Progenitor cell of endocrine pancreas (in vitro differentiated cells): Measurements from ENCODE around the gene GPRC5C. TPM values are rescaled to one million over a fixed set of nuclear protein-coding genes. Genes with fewer than 3 reads are reported as not detected.
A peak's percentile ranks its signal among the peaks of the same experiment; 100 is the strongest.

ENCODE experiments used
- DNase-seq: peaks from one replicate; pipeline ENCODE4 v3.0.0; 2021; ENCODE audit warnings: low spot score; ENCODE audit not compliant: unreplicated experiment
- H3K27ac Mint-ChIP-seq: 2 replicates; pipeline ENCODE4 v1.8.0; 2021; ENCODE audit warnings: mild to moderate bottlenecking, moderate library complexity, mixed read lengths
- H3K27me3 Mint-ChIP-seq: 2 replicates; pipeline ENCODE4 v1.8.0; 2021; ENCODE audit warnings: mixed read lengths
- H3K36me3 Mint-ChIP-seq: 2 replicates; pipeline ENCODE4 v1.8.0; 2022; ENCODE audit warnings: mixed read lengths; ENCODE audit not compliant: insufficient read depth
- H3K4me1 Mint-ChIP-seq: 2 replicates; pipeline ENCODE4 v1.8.0; 2021; ENCODE audit warnings: low read depth, mixed read lengths
- H3K4me3 Mint-ChIP-seq: 2 replicates; pipeline ENCODE4 v1.8.0; 2021; ENCODE audit warnings: low read depth, mild to moderate bottlenecking, moderate library complexity, mixed read lengths
- H3K9me3 Mint-ChIP-seq: 2 replicates; pipeline ENCODE4 v1.8.0; 2021; ENCODE audit warnings: low read depth, mixed read lengths
- total RNA-seq: library from RNA; stranded (reverse); gene quantifications from 2 replicates; pipeline ENCODE4 v1.2.1, GENCODE V29; 2021
- TF ChIP-seq, protein P1 (sequence below): fragments of 200-600 bp; sonication (generic); IDR thresholded peaks from one replicate; pipeline ENCODE4 v1.5.0; 2021; ENCODE audit warnings: antibody characterized with exemption, mild to moderate bottlenecking; ENCODE audit not compliant: unreplicated experiment

The GPRC5C gene
- total RNA-seq, 1 donor from 2014 or later: 207 TPM

GRCh38 chr17:74443516-74444296, 11.8 kb downstream of the GPRC5C start:
- Mint-ChIP-seq H3K27me3 (no peaks in the 10 kb centered on the region), H3K9me3 (no peaks in the 10 kb centered on the region), H3K4me3 (no peak overlapping the region), H3K27ac (peak overlapping the region; percentile 93), H3K4me1 (peaks cover 22% of the 10 kb centered on the region), H3K36me3 (peaks cover 30% of the 10 kb centered on the region)
- DNase-seq: no peak
- TF ChIP-seq, protein P1, sequence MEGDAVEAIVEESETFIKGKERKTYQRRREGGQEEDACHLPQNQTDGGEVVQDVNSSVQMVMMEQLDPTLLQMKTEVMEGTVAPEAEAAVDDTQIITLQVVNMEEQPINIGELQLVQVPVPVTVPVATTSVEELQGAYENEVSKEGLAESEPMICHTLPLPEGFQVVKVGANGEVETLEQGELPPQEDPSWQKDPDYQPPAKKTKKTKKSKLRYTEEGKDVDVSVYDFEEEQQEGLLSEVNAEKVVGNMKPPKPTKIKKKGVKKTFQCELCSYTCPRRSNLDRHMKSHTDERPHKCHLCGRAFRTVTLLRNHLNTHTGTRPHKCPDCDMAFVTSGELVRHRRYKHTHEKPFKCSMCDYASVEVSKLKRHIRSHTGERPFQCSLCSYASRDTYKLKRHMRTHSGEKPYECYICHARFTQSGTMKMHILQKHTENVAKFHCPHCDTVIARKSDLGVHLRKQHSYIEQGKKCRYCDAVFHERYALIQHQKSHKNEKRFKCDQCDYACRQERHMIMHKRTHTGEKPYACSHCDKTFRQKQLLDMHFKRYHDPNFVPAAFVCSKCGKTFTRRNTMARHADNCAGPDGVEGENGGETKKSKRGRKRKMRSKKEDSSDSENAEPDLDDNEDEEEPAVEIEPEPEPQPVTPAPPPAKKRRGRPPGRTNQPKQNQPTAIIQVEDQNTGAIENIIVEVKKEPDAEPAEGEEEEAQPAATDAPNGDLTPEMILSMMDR: no peak

DNA sequence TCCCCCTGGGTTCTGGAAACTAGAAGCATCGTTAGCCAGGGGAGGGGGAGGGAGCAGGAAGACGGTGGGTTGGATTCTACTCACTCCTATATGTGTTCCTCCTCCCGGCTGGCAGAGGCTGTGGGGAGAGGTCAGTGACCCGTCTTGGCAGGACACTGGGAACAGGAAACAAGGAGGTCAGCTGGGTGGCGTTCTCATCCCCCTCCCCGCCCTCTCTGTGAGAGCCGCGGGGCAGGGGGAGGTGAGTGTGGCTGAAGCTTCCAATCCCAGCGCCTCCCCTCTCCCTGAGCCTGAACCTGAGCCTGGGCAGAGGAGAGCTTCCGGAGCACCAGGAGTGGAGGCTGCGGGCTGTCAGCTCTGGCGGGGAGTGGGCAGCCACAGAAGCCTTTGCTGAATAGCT, 12.5 kb downstream of the GPRC5C start:
- H3K9me3 Mint-ChIP-seq: no peaks in the 10 kb centered on the region
- H3K4me1 Mint-ChIP-seq: peaks cover 20% of the 10 kb centered on the region
- H3K27me3 Mint-ChIP-seq: no peaks in the 10 kb centered on the region
- no peak for DNase-seq
- TF ChIP-seq, protein P1: no peak
- H3K4me3 Mint-ChIP-seq: no peak overlapping the region
- no peak overlapping the region for H3K27ac Mint-ChIP-seq
- H3K36me3 Mint-ChIP-seq: peaks cover 25% of the 10 kb centered on the region

- no peak overlapping the region for H3K27ac Mint-ChIP-seq
- H3K27me3 Mint-ChIP-seq: no peaks in the 10 kb centered on the region
- peaks cover 18% of the 10 kb centered on the region for H3K4me1 Mint-ChIP-seq
- TF ChIP-seq, protein P1: no peak
- peaks cover 27% of the 10 kb centered on the region for H3K36me3 Mint-ChIP-seq
- H3K9me3 Mint-ChIP-seq: no peaks in the 10 kb centered on the region
- H3K4me3 Mint-ChIP-seq: no peak overlapping the region
- DNase-seq: no peak
These were observed 13.3 kb downstream of the GPRC5C start for GRCh38 chr17:74445158-74445557.

- no peak overlapping the region for H3K4me3 Mint-ChIP-seq
These were observed 14.9 kb downstream of the GPRC5C start for GRCh38 chr17:74446551-74447500.

GRCh38 chr17:74447628-74448159, 15.8 kb downstream of the GPRC5C start:
- H3K4me1 Mint-ChIP-seq: peaks cover 15% of the 10 kb centered on the region
- no peaks in the 10 kb centered on the region for H3K27me3 Mint-ChIP-seq
- H3K9me3 Mint-ChIP-seq: no peaks in the 10 kb centered on the region
- DNase-seq: no peak
- TF ChIP-seq, protein P1: no peak
- H3K4me3 Mint-ChIP-seq: no peak overlapping the region
- H3K36me3 Mint-ChIP-seq: peaks cover 22% of the 10 kb centered on the region
- peak overlapping the region; percentile 34 for H3K27ac Mint-ChIP-seq

More at GRCh38 chr17:74446551-74447500, 14.9 kb downstream of the GPRC5C start:
- Mint-ChIP-seq H3K27ac (no peak overlapping the region), H3K9me3 (no peaks in the 10 kb centered on the region), H3K4me1 (peaks cover 18% of the 10 kb centered on the region), H3K36me3 (peaks cover 25% of the 10 kb centered on the region), H3K27me3 (no peaks in the 10 kb centered on the region)
- TF ChIP-seq, protein P1: no peak
- no peak for DNase-seq
